ENCODE data around the gene ANKRD34A.

GRCh38 chr1:145946477-145946986 lies 17.8 kb downstream of the ANKRD34A start:
- TF ChIP-seq CTCF (IDR thresholded peaks at IDR 0.05) = no peak
- TF ChIP-seq POLR2A (IDR thresholded peaks at IDR 0.05) = no peak
- no peak for TF ChIP-seq EP300 (IDR thresholded peaks at IDR 0.05)

All from tibial nerve (tissue), 4 donors.